GM23338 (cell line): ENCODE measurements around the gene KRT74.

Experiments used
- CREB1 ChIP-seq: fragments of 250-450 bp; sonication (Bioruptor Pico); IDR thresholded peaks from 2 replicates; pipeline ENCODE4 v1.5.0; 2020; ENCODE audit warnings: low read depth, mild to moderate bottlenecking, moderate library complexity
- EZH2 ChIP-seq: fragments of 200-600 bp; sonication (generic); IDR thresholded peaks from one replicate; pipeline ENCODE4 v1.8.0; 2017; ENCODE audit warnings: antibody characterized with exemption, mild to moderate bottlenecking, low read depth; ENCODE audit not compliant: unreplicated experiment
- EZH2phosphoT487 ChIP-seq: fragments of 200-600 bp; sonication (generic); IDR thresholded peaks from one replicate; pipeline ENCODE4 v1.8.1; 2018; ENCODE audit warnings: antibody characterized with exemption; ENCODE audit not compliant: unreplicated experiment
- JUNB ChIP-seq: IDR thresholded peaks from one replicate; pipeline ENCODE4 v1.6.1; 2016; ENCODE audit warnings: antibody characterized with exemption; ENCODE audit not compliant: unreplicated experiment
- NANOG ChIP-seq: IDR thresholded peaks from 2 replicates; pipeline ENCODE4 v1.6.1; 2016; ENCODE audit warnings: antibody characterized with exemption, borderline replicate concordance
- POLR2AphosphoS5 ChIP-seq: IDR thresholded peaks from 2 replicates; pipeline ENCODE4 v1.6.1; 2016; ENCODE audit warnings: antibody characterized with exemption, low read depth
- STAT1 ChIP-seq: IDR thresholded peaks from one replicate; pipeline ENCODE4 v1.6.1; 2016; ENCODE audit warnings: antibody characterized with exemption; ENCODE audit not compliant: unreplicated experiment
- ZNF114 ChIP-seq: fragments of 250-450 bp; sonication (Bioruptor Pico); IDR thresholded peaks from 2 replicates; pipeline ENCODE4 v1.5.0; 2020; ENCODE audit warnings: mild to moderate bottlenecking, moderate library complexity
- ZNF331 ChIP-seq: fragments of 250-450 bp; sonication (Bioruptor Pico); IDR thresholded peaks from 2 replicates; pipeline ENCODE4 v1.5.0; 2020; ENCODE audit warnings: low read depth, mild to moderate bottlenecking, moderate library complexity
- TF ChIP-seq, protein P1 (sequence below), 2 experiments: fragments of 200-600 bp in 1 of 2; sonication (generic) in 1 of 2; conservative IDR thresholded peaks; 2 replicates each; pipeline versions ENCODE4 v1.5.1 to v1.6.1; 2016 to 2017; ENCODE audit warnings: antibody characterized with exemption in 2 of 2, low read depth in 2 of 2, mild to moderate bottlenecking in 2 of 2, moderate library complexity in 1 of 2
- TF ChIP-seq, protein P2 (sequence below): IDR thresholded peaks from one replicate; pipeline ENCODE4 v1.6.1; 2018; ENCODE audit warnings: antibody characterized with exemption; ENCODE audit not compliant: unreplicated experiment
- TF ChIP-seq, protein P3 (sequence below): IDR thresholded peaks from 2 replicates; pipeline ENCODE4 v1.6.1; 2016; ENCODE audit warnings: antibody characterized with exemption
- TF ChIP-seq, protein P4 (sequence below): fragments of 250-450 bp; sonication (Bioruptor Pico); IDR thresholded peaks from 2 replicates; pipeline ENCODE4 v1.5.0; 2020; ENCODE audit warnings: mild to moderate bottlenecking, moderate library complexity

DNA sequence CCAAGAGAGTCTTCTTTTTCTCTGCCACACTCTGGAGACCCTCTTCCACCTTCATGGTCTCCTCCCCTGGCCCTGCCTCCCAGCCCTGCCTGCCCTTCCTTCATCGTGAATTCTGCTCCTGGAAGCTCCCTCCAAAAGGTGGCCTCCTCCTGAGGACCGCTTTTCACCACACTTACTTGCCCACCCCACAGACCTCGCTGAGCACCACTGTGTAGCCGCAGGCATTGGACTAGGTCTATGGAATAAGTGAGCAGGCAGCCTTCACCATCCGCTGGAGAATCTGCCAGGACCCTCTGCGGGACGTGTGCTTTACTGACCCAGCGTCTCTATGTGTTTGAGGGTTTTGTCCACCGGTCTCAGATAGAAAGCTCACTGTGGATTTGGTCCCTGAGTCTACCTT is 43.8 kb downstream of the KRT74 start:
- TF ChIP-seq, protein P1, sequence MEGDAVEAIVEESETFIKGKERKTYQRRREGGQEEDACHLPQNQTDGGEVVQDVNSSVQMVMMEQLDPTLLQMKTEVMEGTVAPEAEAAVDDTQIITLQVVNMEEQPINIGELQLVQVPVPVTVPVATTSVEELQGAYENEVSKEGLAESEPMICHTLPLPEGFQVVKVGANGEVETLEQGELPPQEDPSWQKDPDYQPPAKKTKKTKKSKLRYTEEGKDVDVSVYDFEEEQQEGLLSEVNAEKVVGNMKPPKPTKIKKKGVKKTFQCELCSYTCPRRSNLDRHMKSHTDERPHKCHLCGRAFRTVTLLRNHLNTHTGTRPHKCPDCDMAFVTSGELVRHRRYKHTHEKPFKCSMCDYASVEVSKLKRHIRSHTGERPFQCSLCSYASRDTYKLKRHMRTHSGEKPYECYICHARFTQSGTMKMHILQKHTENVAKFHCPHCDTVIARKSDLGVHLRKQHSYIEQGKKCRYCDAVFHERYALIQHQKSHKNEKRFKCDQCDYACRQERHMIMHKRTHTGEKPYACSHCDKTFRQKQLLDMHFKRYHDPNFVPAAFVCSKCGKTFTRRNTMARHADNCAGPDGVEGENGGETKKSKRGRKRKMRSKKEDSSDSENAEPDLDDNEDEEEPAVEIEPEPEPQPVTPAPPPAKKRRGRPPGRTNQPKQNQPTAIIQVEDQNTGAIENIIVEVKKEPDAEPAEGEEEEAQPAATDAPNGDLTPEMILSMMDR (conservative IDR thresholded peaks at IDR 0.05; ENCODE audit: low read depth in 2 of 2), result no peak
- TF ChIP-seq EZH2 (no peak), POLR2AphosphoS5 (no peak), EZH2phosphoT487 (no peak), CREB1 (CRISPR knock-in tag) (no peak), ZNF331 (no peak), JUNB (no peak), ZNF114 (CRISPR knock-in tag) (no peak), NANOG (no peak), STAT1 (no peak)
- TF ChIP-seq, protein P2, sequence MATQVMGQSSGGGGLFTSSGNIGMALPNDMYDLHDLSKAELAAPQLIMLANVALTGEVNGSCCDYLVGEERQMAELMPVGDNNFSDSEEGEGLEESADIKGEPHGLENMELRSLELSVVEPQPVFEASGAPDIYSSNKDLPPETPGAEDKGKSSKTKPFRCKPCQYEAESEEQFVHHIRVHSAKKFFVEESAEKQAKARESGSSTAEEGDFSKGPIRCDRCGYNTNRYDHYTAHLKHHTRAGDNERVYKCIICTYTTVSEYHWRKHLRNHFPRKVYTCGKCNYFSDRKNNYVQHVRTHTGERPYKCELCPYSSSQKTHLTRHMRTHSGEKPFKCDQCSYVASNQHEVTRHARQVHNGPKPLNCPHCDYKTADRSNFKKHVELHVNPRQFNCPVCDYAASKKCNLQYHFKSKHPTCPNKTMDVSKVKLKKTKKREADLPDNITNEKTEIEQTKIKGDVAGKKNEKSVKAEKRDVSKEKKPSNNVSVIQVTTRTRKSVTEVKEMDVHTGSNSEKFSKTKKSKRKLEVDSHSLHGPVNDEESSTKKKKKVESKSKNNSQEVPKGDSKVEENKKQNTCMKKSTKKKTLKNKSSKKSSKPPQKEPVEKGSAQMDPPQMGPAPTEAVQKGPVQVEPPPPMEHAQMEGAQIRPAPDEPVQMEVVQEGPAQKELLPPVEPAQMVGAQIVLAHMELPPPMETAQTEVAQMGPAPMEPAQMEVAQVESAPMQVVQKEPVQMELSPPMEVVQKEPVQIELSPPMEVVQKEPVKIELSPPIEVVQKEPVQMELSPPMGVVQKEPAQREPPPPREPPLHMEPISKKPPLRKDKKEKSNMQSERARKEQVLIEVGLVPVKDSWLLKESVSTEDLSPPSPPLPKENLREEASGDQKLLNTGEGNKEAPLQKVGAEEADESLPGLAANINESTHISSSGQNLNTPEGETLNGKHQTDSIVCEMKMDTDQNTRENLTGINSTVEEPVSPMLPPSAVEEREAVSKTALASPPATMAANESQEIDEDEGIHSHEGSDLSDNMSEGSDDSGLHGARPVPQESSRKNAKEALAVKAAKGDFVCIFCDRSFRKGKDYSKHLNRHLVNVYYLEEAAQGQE, result no peak
- TF ChIP-seq, protein P3, sequence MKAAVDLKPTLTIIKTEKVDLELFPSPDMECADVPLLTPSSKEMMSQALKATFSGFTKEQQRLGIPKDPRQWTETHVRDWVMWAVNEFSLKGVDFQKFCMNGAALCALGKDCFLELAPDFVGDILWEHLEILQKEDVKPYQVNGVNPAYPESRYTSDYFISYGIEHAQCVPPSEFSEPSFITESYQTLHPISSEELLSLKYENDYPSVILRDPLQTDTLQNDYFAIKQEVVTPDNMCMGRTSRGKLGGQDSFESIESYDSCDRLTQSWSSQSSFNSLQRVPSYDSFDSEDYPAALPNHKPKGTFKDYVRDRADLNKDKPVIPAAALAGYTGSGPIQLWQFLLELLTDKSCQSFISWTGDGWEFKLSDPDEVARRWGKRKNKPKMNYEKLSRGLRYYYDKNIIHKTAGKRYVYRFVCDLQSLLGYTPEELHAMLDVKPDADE, result no peak
- TF ChIP-seq, protein P4, sequence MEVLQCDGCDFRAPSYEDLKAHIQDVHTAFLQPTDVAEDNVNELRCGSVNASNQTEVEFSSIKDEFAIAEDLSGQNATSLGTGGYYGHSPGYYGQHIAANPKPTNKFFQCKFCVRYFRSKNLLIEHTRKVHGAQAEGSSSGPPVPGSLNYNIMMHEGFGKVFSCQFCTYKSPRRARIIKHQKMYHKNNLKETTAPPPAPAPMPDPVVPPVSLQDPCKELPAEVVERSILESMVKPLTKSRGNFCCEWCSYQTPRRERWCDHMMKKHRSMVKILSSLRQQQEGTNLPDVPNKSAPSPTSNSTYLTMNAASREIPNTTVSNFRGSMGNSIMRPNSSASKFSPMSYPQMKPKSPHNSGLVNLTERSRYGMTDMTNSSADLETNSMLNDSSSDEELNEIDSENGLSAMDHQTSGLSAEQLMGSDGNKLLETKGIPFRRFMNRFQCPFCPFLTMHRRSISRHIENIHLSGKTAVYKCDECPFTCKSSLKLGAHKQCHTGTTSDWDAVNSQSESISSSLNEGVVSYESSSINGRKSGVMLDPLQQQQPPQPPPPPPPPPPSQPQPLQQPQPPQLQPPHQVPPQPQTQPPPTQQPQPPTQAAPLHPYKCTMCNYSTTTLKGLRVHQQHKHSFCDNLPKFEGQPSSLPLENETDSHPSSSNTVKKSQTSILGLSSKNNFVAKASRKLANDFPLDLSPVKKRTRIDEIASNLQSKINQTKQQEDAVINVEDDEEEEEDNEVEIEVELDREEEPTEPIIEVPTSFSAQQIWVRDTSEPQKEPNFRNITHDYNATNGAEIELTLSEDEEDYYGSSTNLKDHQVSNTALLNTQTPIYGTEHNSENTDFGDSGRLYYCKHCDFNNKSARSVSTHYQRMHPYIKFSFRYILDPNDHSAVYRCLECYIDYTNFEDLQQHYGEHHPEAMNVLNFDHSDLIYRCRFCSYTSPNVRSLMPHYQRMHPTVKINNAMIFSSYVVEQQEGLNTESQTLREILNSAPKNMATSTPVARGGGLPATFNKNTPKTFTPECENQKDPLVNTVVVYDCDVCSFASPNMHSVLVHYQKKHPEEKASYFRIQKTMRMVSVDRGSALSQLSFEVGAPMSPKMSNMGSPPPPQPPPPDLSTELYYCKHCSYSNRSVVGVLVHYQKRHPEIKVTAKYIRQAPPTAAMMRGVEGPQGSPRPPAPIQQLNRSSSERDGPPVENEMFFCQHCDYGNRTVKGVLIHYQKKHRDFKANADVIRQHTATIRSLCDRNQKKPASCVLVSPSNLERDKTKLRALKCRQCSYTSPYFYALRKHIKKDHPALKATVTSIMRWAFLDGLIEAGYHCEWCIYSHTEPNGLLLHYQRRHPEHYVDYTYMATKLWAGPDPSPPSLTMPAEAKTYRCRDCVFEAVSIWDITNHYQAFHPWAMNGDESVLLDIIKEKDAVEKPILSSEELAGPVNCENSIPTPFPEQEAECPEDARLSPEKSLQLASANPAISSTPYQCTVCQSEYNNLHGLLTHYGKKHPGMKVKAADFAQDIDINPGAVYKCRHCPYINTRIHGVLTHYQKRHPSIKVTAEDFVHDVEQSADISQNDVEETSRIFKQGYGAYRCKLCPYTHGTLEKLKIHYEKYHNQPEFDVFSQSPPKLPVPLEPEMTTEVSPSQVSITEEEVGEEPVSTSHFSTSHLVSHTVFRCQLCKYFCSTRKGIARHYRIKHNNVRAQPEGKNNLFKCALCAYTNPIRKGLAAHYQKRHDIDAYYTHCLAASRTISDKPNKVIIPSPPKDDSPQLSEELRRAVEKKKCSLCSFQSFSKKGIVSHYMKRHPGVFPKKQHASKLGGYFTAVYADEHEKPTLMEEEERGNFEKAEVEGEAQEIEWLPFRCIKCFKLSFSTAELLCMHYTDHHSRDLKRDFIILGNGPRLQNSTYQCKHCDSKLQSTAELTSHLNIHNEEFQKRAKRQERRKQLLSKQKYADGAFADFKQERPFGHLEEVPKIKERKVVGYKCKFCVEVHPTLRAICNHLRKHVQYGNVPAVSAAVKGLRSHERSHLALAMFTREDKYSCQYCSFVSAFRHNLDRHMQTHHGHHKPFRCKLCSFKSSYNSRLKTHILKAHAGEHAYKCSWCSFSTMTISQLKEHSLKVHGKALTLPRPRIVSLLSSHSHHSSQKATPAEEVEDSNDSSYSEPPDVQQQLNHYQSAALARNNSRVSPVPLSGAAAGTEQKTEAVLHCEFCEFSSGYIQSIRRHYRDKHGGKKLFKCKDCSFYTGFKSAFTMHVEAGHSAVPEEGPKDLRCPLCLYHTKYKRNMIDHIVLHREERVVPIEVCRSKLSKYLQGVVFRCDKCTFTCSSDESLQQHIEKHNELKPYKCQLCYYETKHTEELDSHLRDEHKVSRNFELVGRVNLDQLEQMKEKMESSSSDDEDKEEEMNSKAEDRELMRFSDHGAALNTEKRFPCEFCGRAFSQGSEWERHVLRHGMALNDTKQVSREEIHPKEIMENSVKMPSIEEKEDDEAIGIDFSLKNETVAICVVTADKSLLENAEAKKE (CRISPR knock-in tag), result no peak
